ES-I3 (cell line): ENCODE results near the gene TBC1D4.
"Not testable (repeated sequence)": the region's sequence is repeated elsewhere in the genome, so short reads cannot be mapped to it uniquely, and the experiment has no call there.

Experiments
- H3K36me3 ChIP-seq: 2 replicates; pipeline ENCODE4 v1.6.1; 2013; ENCODE audit warnings: mild to moderate bottlenecking, low read length, control low read depth, moderate library complexity; ENCODE audit not compliant: insufficient read depth
- H3K4me1 ChIP-seq: 2 replicates; pipeline ENCODE4 v1.6.1; 2013; ENCODE audit warnings: mild to moderate bottlenecking, control low read depth, low read length; ENCODE audit not compliant: insufficient read depth
- H3K9ac ChIP-seq: 2 replicates; pipeline ENCODE4 v1.6.1; 2013; ENCODE audit warnings: low read depth, mild to moderate bottlenecking, low read length, moderate library complexity
- H3K9me3 ChIP-seq: 2 replicates; pipeline ENCODE4 v1.6.1; 2013; ENCODE audit warnings: mild to moderate bottlenecking, low read length, moderate library complexity; ENCODE audit not compliant: control insufficient read depth, insufficient read depth

The TBC1D4 gene

DNA sequence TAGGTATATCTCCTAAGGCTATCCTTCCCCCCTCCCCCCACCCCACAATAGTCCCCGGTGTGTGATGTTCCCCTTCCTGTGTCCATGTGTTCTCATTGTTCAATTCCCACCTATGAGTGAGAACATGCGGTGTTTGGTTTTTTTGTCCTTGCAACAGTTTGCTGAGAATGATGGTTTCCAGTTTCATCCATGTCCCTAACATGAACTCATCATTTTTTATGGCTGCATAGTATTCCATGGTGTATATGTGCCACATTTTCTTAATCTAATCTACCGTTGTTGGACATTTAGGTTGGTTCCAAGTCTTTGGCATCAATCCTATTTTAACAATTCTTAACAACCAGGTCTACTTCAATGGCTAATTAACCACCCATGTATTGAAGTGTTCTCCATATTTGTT is 130.4 kb downstream of the TBC1D4 start:
- H3K36me3 ChIP-seq, H3K9me3 ChIP-seq, H3K4me1 ChIP-seq: not testable (repeated sequence)

DNA sequence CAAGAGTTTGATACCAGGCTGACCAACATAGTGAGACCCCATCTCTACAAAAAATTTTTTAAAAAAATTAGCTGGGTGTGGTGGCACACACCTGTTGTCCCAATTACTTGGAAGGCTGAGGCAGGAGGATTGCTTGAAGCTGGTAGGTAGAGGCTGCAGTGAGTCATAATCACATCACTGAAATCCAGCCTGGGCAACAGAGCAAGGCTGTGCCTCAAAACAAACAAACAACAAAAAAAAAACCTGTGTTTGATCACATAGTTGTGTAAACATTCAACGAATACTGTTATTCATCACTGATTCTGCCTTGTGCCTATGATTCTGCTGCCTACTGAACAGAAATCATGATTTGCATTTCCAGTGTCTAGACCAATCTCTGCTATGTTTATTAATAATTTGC is 134.0 kb downstream of the TBC1D4 start:
- Histone ChIP-seq H3K36me3 (no peaks in the 10 kb centered on the region), H3K9me3 (no peaks in the 10 kb centered on the region), H3K4me1 (peaks cover 5% of the 10 kb centered on the region; the same call in 1 of the 2 replicates), H3K9ac (no peak overlapping the region)

More for the DNA sequence above, 130.4 kb downstream of the TBC1D4 start:
- H3K9ac ChIP-seq, result not testable (repeated sequence)

DNA sequence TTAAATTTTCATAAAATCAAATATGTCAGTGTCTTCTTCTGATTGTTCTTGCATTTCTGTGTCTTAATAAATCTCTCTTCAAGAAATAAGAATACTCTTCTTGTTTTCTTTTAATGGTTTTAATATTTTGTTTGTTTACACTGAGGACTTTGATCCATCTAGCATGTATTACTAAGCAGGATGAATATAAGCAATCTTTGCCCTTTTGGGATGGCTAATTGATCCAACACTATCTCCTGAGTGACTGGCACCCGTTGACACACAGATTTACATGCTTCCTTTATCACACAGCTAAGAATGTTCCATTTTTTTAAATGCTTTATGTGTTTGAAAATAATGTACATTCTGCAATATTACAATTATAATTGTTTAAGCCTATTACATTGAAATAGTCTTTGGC is 134.5 kb downstream of the TBC1D4 start:
- Histone ChIP-seq H3K4me1 (peaks cover 5% of the 10 kb centered on the region; the same call in 1 of the 2 replicates), H3K9me3 (no peaks in the 10 kb centered on the region), H3K36me3 (no peaks in the 10 kb centered on the region), H3K9ac (no peak overlapping the region)

DNA sequence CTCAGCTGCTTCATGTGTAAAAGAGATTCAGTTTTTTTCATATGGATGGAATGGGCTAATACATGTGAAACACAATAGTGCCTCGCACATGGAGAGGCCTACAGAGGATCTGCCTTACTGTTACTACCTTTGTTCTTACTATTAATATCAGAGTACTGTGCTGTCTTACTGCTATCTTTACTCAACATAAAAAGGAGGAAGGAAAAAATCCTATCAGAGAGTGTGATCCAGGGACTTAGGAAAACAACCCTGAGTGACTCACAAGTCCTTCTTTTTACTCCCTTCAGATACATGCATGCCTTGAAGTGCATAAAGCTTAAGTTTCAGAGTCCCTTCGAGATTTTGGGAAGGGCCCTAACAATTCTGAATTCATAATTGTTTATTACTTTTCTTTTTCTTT is 136.8 kb downstream of the TBC1D4 start:
- no peaks in the 10 kb centered on the region for H3K9me3 ChIP-seq
- H3K9ac ChIP-seq, result no peak overlapping the region
- peaks cover 5% of the 10 kb centered on the region; the same call in 1 of the 2 replicates for H3K4me1 ChIP-seq
- peaks cover 3% of the 10 kb centered on the region; the same call in 1 of the 2 replicates for H3K36me3 ChIP-seq

DNA sequence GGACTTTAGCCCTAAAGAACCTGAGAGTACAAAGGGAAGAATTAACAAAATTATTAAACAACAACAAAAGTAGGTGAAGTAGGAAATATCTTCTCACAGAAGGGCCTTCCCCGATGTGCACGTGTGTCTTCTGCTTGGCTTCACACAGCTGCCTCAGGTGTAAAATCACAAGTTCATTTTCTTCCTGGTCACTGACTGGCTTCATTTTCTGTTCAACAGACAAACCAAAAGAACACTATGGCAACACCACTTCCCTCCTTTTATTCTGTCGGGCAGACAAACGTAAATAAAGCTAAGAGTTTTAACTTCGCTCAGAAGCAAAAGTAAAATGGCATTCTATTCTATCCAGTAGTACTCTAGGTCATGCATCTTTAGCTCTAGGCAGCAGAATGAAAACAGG is 140.9 kb downstream of the TBC1D4 start:
- Histone ChIP-seq H3K36me3 (peaks cover 3% of the 10 kb centered on the region; the same call in 1 of the 2 replicates), H3K9ac (no peak overlapping the region), H3K9me3 (no peaks in the 10 kb centered on the region), H3K4me1 (peaks cover 5% of the 10 kb centered on the region; the same call in 1 of the 2 replicates)

DNA sequence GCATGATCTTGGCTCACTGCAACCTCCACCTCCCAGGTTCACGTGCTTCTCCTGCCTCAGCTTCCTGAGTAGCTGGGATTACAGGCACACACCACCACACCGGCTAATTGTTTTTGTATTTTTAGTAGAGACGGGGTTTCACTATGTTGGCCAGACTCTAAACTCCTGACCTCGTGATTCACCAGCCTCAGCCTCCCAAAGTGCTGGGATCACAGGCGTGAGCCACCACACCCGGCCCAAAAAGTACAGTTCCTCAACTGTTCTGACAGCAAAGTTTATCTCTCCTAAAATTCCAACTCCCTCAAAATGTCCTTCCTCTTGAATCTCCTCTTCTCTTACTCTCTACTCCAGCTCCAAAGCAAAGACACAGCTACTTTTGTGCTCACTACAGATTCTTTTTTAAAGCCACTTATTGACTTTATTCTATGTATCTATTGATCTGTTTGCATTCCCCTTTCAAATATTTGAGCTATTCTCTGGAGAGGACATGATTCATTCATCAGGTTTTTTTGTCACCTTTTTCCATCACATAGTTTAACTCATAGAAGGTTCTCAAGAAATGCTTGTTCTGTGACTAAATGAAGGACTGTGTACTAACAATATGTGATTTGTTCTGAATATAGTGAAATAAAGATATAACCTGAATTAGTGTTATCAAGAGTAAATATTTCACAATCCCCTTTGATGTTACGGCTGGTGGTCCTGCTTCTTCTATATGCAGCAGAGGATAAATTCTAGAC is 142.2 kb downstream of the TBC1D4 start:
- no peaks in the 10 kb centered on the region for H3K9me3 ChIP-seq
- H3K9ac ChIP-seq, result no peak overlapping the region
- peaks cover 3% of the 10 kb centered on the region; the same call in 1 of the 2 replicates for H3K36me3 ChIP-seq
- H3K4me1 ChIP-seq, result no peaks in the 10 kb centered on the region

DNA sequence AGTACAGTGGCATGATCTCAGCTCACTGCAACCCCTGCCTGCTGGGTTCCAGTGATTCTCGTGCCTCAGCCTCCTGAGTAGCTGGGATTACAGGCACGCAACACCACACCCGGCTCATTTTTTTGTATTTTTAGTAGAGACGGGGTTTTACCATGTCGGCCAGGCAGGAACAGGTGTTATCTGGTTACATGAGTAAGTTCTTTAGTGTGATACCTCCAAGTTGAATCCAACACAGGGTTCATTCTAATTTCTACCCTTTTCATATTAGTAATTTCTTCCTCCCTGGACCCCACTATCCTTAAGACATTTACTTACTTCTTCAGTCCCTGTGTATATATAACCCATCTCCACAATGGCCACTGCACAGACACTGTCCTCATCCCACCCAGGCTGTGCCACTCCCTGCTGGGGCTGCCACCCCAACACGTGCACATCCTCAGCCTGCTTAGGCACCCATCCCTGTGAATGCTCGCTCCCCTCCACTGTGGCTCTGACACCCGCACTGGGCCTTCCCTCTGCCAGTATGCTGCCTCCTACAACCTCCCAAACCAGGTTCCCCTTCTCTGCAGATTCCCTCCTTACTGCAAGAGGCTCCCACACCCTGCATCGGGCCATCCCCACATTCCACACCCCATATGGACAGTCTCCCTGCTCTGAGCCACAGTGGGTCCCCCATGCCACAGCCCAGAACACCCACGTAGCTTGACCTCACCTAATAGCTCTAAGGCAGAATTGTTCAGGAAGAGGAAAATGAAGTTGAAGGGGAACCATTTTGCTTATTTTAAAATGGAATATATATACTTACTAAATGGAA is 147.1 kb downstream of the TBC1D4 start:
- Histone ChIP-seq H3K4me1 (peaks cover 25% of the 10 kb centered on the region), H3K9ac (no peak overlapping the region)

DNA sequence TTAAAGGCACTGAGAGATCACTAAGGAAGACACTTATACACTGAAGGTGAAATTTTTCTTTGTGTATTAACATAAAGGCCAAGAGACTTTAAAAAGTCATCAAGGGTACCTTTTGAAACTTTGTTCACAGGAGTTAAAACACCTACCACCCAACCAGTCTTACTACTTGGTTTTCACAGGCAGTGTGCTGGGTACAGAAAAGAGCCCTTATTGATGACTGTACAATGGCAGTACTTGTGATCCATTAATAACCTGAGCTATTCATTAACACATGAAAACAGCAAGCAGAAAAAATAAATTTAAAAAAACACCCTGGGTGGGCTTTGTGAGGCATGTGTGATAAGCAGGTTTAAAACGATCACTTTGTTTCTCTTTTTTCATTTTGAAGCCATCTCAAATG is 148.9 kb downstream of the TBC1D4 start:
- Histone ChIP-seq H3K4me1 (peaks cover 40% of the 10 kb centered on the region), H3K9me3 (no peaks in the 10 kb centered on the region), H3K36me3 (no peaks in the 10 kb centered on the region; the same call in 1 of the 2 replicates), H3K9ac (no peak overlapping the region)

More for the DNA sequence above, 147.1 kb downstream of the TBC1D4 start:
- H3K36me3 ChIP-seq, result no peaks in the 10 kb centered on the region; the same call in 1 of the 2 replicates
- H3K9me3 ChIP-seq, result no peaks in the 10 kb centered on the region

DNA sequence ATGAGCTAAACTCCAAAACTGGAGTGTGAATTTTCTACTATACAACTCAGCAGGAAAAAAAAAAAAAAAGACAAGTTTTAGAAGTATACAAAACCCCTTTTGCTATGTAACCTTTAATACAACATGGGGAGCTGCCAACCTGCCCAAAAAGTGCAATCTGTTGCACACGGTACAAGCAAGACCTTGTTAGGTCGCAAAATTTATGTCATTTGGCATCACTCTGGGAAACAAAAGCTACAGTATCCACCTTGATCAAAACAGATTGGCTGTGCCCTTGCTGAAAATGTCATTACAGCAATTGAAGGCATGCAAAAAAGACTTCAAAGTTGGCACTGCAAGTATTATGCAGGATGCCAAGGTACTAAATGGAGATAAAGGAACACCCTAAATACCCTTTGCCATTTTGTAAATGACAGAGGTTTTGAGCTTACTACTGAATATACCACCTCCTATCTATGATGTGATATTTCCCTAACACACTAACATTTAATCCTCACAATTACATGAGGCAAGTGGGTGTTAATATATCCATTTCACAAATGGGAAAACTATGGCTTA is 150.1 kb downstream of the TBC1D4 start:
- H3K9ac ChIP-seq, result no peak overlapping the region
- peaks cover 40% of the 10 kb centered on the region for H3K4me1 ChIP-seq
- no peaks in the 10 kb centered on the region for H3K9me3 ChIP-seq
- H3K36me3 ChIP-seq, result no peaks in the 10 kb centered on the region

DNA sequence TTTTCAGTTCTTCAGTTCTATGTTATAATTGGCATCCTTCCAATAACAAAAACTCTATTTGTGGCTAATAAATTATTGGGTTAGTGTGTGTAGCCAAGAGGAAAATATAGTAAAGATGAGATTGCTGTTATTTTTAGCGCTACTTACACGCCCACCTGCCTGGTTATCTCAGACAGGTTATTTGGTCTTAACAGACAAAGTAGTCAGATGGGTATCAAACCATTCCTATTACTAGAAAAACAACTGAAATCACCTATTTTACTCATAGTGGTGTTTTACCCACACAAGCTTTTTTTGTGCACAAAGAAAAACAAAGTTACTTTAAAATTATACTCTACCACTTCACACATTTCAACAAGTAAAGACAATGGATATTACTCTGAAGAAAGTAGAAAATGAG is 151.2 kb downstream of the TBC1D4 start:
- H3K4me1 ChIP-seq, result peaks cover 40% of the 10 kb centered on the region

DNA sequence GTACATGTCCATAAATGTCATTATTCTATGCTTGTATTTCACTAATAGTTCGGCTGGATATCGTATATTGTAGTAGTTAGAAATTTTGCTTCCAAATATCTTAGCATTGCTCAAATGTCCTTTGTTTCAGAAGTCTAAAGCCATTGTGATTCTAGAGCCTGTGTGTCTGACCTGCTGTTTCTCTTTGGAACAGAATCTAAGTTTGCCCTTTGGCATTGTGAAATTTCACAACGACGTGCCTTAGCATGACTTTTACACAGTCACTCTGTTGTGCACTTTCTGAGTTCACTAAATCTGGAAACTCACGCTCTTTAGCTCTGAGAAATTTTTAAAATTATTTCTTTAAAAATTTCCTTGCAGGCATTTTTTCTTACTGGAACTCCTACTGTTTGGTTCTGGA is 152.2 kb downstream of the TBC1D4 start:
- Histone ChIP-seq H3K36me3 (no peaks in the 10 kb centered on the region), H3K4me1 (peaks cover 40% of the 10 kb centered on the region), H3K9me3 (no peaks in the 10 kb centered on the region), H3K9ac (no peak overlapping the region)

More for the DNA sequence above, 151.2 kb downstream of the TBC1D4 start:
- Histone ChIP-seq H3K36me3 (no peaks in the 10 kb centered on the region), H3K9ac (no peak overlapping the region), H3K9me3 (no peaks in the 10 kb centered on the region)

DNA sequence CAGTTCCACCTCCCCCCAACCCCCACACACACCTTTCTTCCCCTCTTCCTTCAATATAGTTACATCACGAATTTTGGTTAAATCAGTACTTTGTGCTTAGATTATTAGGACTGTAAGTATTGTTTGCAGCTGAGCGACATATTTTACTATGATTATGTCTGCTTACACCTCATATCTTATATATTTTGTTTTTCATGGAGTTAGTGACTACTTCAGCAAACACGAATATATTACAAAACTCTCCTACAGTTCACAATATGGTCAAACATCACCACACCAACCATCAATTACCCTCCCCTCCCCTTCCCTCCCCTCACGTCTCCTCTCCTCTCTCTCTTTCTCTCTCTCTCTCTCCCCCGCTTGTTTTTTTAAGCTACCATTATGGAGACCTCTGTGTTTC is 152.9 kb downstream of the TBC1D4 start:
- Histone ChIP-seq H3K4me1 (peaks cover 40% of the 10 kb centered on the region), H3K9ac (no peak overlapping the region), H3K9me3 (no peaks in the 10 kb centered on the region), H3K36me3 (no peaks in the 10 kb centered on the region)

DNA sequence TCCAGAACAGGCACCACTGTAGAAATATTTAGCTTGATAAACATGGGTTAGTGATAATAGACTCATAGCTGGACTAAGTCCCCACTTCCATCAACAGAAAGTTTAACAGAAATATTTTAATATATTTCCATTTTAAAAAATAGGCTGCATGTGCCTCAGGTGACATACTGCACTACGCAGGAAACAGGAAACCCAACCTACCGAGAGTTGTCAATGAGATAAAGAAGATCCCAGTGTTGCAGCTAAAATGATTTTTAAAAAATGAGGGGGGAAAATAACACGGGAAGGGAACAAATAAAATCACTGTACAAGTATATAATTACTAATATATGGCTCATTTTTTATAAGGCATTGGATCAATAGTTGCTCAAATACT is 154.8 kb downstream of the TBC1D4 start:
- H3K9ac ChIP-seq, result no peak overlapping the region
- no peaks in the 10 kb centered on the region for H3K36me3 ChIP-seq
- no peaks in the 10 kb centered on the region for H3K9me3 ChIP-seq
- peaks cover 30% of the 10 kb centered on the region for H3K4me1 ChIP-seq

DNA sequence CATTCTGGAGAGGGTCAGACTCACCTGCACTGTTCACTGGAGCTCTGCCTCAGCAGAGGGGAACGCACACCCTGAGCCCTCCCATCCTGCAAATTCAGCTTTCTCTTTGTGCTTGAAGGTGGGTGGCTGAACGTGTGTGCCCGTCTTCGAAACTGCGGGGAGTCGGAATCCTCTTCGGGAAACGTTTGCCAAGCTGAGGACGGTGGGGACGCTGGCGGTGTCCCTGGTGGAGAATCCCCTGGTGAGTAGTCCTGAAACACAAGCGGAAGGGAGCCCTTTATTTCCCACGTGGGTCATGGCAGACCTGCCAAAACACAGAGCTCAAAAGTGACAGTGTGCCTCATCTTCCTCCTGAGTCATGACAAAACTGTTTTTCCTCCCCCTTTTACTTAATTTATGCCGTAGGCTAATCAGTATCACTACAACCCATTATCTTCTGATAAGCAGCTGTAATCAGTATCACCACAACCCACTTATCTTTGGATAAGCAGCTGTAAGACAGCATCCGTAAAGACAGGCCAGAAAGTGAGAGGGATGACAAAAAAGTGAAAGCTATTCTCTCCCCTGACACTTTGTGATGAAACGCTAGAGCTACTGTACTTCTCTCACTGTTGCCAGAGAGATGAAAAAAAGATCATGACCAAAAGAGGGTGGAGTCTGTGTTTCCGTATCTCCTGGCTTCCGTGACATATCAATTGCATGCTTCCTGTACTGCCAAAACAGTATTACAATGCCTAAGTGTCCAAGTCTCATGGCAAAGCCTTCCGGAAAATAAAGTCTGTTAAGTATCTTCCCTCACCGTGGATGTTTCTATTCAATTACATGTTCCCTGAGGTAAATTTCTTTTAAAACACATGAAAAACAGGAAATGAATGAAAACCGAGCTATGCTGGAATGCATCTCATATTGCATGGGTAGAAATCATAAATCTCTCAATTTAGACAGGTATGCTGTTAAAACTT is 155.5 kb downstream of the TBC1D4 start:
- H3K9me3 ChIP-seq, result no peaks in the 10 kb centered on the region
- H3K9ac ChIP-seq, result no peak overlapping the region
- no peaks in the 10 kb centered on the region for H3K36me3 ChIP-seq
- H3K4me1 ChIP-seq, result peaks cover 27% of the 10 kb centered on the region
